GM13977 (cell line): ENCODE results near the gene BANF2.

Experiments used
- DNase-seq: peaks from one replicate; pipeline ENCODE4 v3.0.0; 2012; ENCODE audit warnings: low spot score
- in situ Hi-C: fragments of 300-500 bp; cut with MboI; formaldehyde crosslinking; loops from one replicate; pipeline ENCODE4 v1.12.0; 2022; ENCODE audit warnings: low sequenced_read_pairs, low pct_unique_long_range_greater_than_20kb, mixed read lengths, inconsistent platforms; ENCODE audit not compliant: unreplicated experiment
- TF ChIP-seq, protein P1 (sequence below): IDR thresholded peaks from 2 replicates; pipeline ENCODE4 v1.5.1; 2012; ENCODE audit warnings: mild to moderate bottlenecking, control low read depth; ENCODE audit not compliant: insufficient read depth; ENCODE audit errors: extremely low read depth, missing control alignments

BANF2 gene

DNA sequence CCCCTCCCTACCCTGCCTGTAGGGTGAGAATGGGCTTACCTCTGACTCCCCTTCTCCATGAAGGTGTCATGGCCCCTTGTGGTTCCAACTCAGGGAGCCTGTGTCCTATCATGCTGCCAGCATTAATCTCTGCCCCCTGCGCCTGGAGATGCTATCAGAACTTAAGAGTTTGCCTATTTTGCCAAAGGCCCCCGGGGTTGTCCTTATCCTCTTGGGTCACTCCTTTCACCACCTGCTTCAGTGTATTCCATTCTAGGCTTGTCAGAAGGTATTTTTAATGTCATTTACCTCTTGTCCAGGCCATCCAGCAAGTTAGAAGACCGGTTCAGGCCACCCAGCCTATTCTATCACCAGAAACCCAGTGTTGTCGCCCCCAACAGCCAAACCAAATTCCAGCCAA lies 28.2 kb upstream of the BANF2 start:
- TF ChIP-seq, protein P1, sequence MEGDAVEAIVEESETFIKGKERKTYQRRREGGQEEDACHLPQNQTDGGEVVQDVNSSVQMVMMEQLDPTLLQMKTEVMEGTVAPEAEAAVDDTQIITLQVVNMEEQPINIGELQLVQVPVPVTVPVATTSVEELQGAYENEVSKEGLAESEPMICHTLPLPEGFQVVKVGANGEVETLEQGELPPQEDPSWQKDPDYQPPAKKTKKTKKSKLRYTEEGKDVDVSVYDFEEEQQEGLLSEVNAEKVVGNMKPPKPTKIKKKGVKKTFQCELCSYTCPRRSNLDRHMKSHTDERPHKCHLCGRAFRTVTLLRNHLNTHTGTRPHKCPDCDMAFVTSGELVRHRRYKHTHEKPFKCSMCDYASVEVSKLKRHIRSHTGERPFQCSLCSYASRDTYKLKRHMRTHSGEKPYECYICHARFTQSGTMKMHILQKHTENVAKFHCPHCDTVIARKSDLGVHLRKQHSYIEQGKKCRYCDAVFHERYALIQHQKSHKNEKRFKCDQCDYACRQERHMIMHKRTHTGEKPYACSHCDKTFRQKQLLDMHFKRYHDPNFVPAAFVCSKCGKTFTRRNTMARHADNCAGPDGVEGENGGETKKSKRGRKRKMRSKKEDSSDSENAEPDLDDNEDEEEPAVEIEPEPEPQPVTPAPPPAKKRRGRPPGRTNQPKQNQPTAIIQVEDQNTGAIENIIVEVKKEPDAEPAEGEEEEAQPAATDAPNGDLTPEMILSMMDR: no peak
- DNase-seq: no peak
- in situ Hi-C loops: no loop called here

- in situ Hi-C loops: no loop called here
- no peak for DNase-seq
- TF ChIP-seq, protein P1: no peak
Observed at GRCh38 chr20:17673084-17673483, 26.7 kb upstream of the BANF2 start.

- TF ChIP-seq, protein P1: no peak
- no peak for DNase-seq
- in situ Hi-C loops: loop anchor here (25.0 kb wide), 1 partner anchor 212 kb away; no protein-coding TSS in a partner anchor
Observed at GRCh38 chr20:17674722-17675518, 24.8 kb upstream of the BANF2 start.

DNA sequence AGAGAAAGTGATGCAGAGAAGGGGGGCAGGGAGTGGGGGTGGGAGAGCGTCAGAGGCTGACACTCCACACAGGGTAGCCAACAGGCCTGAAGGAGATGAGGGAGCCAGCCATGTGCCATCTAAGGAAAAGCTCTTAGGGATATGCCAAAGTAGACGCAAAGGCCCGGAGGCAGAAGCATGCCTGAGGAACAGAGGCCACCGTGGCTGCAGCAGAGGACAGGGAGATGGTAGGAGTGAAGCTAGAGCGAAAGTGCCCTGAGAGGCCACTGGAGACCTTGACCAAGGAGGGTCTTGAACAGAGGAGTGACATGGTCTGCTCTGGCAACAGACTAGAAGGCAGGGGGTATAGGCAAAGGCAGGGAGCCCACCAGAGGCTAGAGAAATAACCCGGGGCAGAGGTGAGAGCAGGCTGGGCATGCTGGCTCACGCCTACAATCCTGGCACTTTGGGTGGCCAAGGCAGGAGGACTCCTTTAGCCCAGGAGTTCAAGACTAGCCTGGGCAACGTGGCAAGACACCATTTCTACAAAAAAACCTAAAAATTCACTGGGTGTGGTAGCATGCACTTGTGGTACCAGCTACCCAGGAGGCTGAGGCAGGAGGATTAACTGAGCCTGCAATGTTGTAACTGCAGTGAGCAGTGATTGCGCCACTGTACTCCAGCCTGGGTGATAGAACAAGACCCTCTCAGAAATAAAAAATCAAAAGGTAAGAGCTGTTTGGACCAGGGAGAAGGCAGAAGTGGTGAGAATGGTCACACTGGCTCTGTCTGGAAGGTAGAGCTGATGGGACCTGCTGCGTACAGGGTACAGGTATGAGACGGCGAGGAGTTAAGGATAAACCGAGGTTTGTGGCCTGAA lies 24.0 kb upstream of the BANF2 start:
- in situ Hi-C loops: loop anchor here (25.0 kb wide), 1 partner anchor 212 kb away; no protein-coding TSS in a partner anchor
- no peak for DNase-seq
- TF ChIP-seq, protein P1: no peak

DNA sequence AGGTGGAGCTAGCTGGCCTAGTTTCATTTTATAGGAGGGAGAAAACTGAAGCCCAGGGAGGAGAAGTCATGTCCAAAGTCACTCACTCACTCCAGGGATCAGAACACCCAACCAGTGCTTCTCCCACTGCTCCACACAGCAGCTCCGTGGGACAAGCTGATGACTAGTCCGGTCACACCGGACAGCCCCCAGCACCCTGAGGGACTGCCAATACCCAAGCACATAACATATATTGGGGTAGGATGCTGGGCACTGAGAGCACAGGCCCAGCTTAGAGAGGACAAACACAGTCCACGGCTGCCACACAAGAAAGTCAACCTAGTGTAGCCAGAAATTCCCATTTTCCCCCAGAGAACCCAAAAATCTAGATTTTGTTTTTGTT lies 23.4 kb upstream of the BANF2 start:
- TF ChIP-seq, protein P1: no peak
- DNase-seq: no peak

GRCh38 chr20:17676942-17677341 lies 22.8 kb upstream of the BANF2 start:
- in situ Hi-C loops: loop anchor here (25.0 kb wide), 1 partner anchor 210 kb away; no protein-coding TSS in a partner anchor
- TF ChIP-seq, protein P1: no peak
- no peak for DNase-seq

More for the DNA sequence above, 23.4 kb upstream of the BANF2 start:
- in situ Hi-C loops: loop anchor here (25.0 kb wide), 1 partner anchor 211 kb away; no protein-coding TSS in a partner anchor
